ENCODE data around the gene CC2D2B. TPM values are rescaled to one million over a fixed set of nuclear protein-coding genes. Genes with fewer than 3 reads are reported as not detected.
"Not testable (repeated sequence)": the region's sequence is repeated elsewhere in the genome, so short reads cannot be mapped to it uniquely, and the experiment has no call there.

The CC2D2B gene
- total RNA-seq, 1 donor from 2014 or later = 0.77 TPM

- no peak overlapping the region for H3K4me3 Mint-ChIP-seq (ENCODE audit: low read depth)
- DNase-seq (ENCODE audit: low spot score, unreplicated experiment) = no peak
- H3K36me3 Mint-ChIP-seq (ENCODE audit: insufficient read depth) = peaks cover 35% of the 10 kb centered on the region
- H3K9me3 Mint-ChIP-seq (ENCODE audit: low read depth) = peaks cover 7% of the 10 kb centered on the region
- H3K4me1 Mint-ChIP-seq (ENCODE audit: low read depth) = peaks cover 29% of the 10 kb centered on the region
- no peak for TF ChIP-seq CTCF (IDR thresholded peaks at IDR 0.05; ENCODE audit: unreplicated experiment)
- peak overlapping the region; percentile 87 for H3K27ac Mint-ChIP-seq
- no peaks in the 10 kb centered on the region for H3K27me3 Mint-ChIP-seq
Observed at GRCh38 chr10:95889830-95890229, 17.9 kb upstream of the CC2D2B start.

- no peak for DNase-seq (ENCODE audit: low spot score, unreplicated experiment)
- H3K36me3 Mint-ChIP-seq (ENCODE audit: insufficient read depth) = peaks cover 58% of the 10 kb centered on the region
- H3K4me1 Mint-ChIP-seq (ENCODE audit: low read depth) = peaks cover 11% of the 10 kb centered on the region
- H3K4me3 Mint-ChIP-seq (ENCODE audit: low read depth) = no peak overlapping the region
- H3K9me3 Mint-ChIP-seq (ENCODE audit: low read depth) = peaks cover 4% of the 10 kb centered on the region
- TF ChIP-seq CTCF (IDR thresholded peaks at IDR 0.05; ENCODE audit: unreplicated experiment) = no peak
- H3K27ac Mint-ChIP-seq = peak overlapping the region; percentile 46
- H3K27me3 Mint-ChIP-seq = no peaks in the 10 kb centered on the region
Observed at GRCh38 chr10:95896071-95896850, 11.5 kb upstream of the CC2D2B start.

GRCh38 chr10:95905897-95906580, 1.7 kb upstream of the CC2D2B start:
- not testable (repeated sequence) for H3K27ac Mint-ChIP-seq; H3K9me3 Mint-ChIP-seq (ENCODE audit: low read depth); DNase-seq (ENCODE audit: low spot score, unreplicated experiment); H3K27me3 Mint-ChIP-seq; H3K4me3 Mint-ChIP-seq (ENCODE audit: low read depth); H3K36me3 Mint-ChIP-seq (ENCODE audit: insufficient read depth)
- peaks cover 10% of the 10 kb centered on the region for H3K4me1 Mint-ChIP-seq (ENCODE audit: low read depth)

GRCh38 chr10:95906677-95907455, 909 bp upstream of the CC2D2B start:
- Mint-ChIP-seq H3K27me3 (peaks cover 2% of the 10 kb centered on the region), H3K4me1 (ENCODE audit: low read depth) (peaks cover 10% of the 10 kb centered on the region), H3K9me3 (ENCODE audit: low read depth) (no peaks in the 10 kb centered on the region), H3K27ac (peak overlapping the region; percentile 46), H3K4me3 (ENCODE audit: low read depth) (peak overlapping the region; percentile 84), H3K36me3 (ENCODE audit: insufficient read depth) (peaks cover 10% of the 10 kb centered on the region)
- TF ChIP-seq CTCF (IDR thresholded peaks at IDR 0.05; ENCODE audit: unreplicated experiment) = no peak
- DNase-seq (ENCODE audit: low spot score, unreplicated experiment) = no peak

- H3K4me1 Mint-ChIP-seq (ENCODE audit: low read depth) = peaks cover 6% of the 10 kb centered on the region
- H3K27ac Mint-ChIP-seq = no peak overlapping the region
- TF ChIP-seq CTCF (IDR thresholded peaks at IDR 0.05; ENCODE audit: unreplicated experiment) = no peak
- H3K9me3 Mint-ChIP-seq (ENCODE audit: low read depth) = no peaks in the 10 kb centered on the region
- H3K4me3 Mint-ChIP-seq (ENCODE audit: low read depth) = peak overlapping the region; percentile 84
- peaks cover 2% of the 10 kb centered on the region for H3K27me3 Mint-ChIP-seq
- peaks cover 2% of the 10 kb centered on the region for H3K36me3 Mint-ChIP-seq (ENCODE audit: insufficient read depth)
- DNase-seq (ENCODE audit: low spot score, unreplicated experiment) = no peak
Observed at GRCh38 chr10:95908450-95908849, 675 bp downstream of the CC2D2B start.

Data from progenitor cell of endocrine pancreas (in vitro differentiated cells).